Esophagus (tissue), 2 donors: ENCODE data around the gene PAK1. TPM values are rescaled to one million over a fixed set of nuclear protein-coding genes. Genes with fewer than 3 reads are reported as not detected.

ENCODE experiments used
- H3K27ac ChIP-seq, 2 donors: one replicate each; pipeline ENCODE4 v1.5.1; 2013; ENCODE audit warnings: low read depth in 2 of 2, mild to moderate bottlenecking in 2 of 2, inconsistent platforms in 1 of 2, low read length in 1 of 2, moderate library complexity in 1 of 2
- H3K27me3 ChIP-seq, 2 donors: one replicate each; pipeline ENCODE4 v1.6.1; 2013; ENCODE audit warnings: low read length in 2 of 2, control low read depth in 1 of 2, mild to moderate bottlenecking in 1 of 2; ENCODE audit not compliant: insufficient read depth in 2 of 2, control insufficient read depth in 1 of 2
- H3K36me3 ChIP-seq, 2 donors: one replicate each; pipeline ENCODE4 v1.6.1; 2013; ENCODE audit warnings: low read length in 1 of 2; ENCODE audit not compliant: control insufficient read depth in 2 of 2, insufficient read depth in 2 of 2
- H3K4me1 ChIP-seq, 2 donors: one replicate each; pipeline ENCODE4 v1.6.1; 2013; ENCODE audit warnings: low read length in 1 of 2; ENCODE audit not compliant: control insufficient read depth in 2 of 2, insufficient read depth in 2 of 2
- H3K4me3 ChIP-seq, 2 donors: one replicate each; pipeline ENCODE4 v1.5.1; 2013; ENCODE audit warnings: low read length in 2 of 2, mild to moderate bottlenecking in 2 of 2, low read depth in 1 of 2, moderate library complexity in 1 of 2
- H3K9me3 ChIP-seq, 2 donors: one replicate each; pipeline ENCODE4 v1.6.1; 2013; ENCODE audit warnings: mild to moderate bottlenecking in 2 of 2, low read depth in 1 of 2, low read length in 1 of 2, moderate library complexity in 1 of 2; ENCODE audit not compliant: control insufficient read depth in 2 of 2, insufficient read depth in 1 of 2
- WGBS, 2 donors: extraction: QIAGEN DNeasy Blood & Tissue Kit; methylation state at CpG; one replicate each; pipeline ENCODE4 v1.1.7; 2013; 5-methylcytosine and 5-hydroxymethylcytosine counted together
- polyA plus RNA-seq, 2 donors: library from polyadenylated mRNA; stranded (reverse); fragments of 200-250 nt; gene quantifications; one replicate each; pipeline ENCODE4 v1.2.3, GENCODE V29; 2013
- donor health status: healthy with polysubstance abuse.
- donor health status: Bipolar disorder and iron deficiency.

PAK1 gene
- polyA plus RNA-seq, 2 donors = 10.3 to 16.3 TPM

DNA sequence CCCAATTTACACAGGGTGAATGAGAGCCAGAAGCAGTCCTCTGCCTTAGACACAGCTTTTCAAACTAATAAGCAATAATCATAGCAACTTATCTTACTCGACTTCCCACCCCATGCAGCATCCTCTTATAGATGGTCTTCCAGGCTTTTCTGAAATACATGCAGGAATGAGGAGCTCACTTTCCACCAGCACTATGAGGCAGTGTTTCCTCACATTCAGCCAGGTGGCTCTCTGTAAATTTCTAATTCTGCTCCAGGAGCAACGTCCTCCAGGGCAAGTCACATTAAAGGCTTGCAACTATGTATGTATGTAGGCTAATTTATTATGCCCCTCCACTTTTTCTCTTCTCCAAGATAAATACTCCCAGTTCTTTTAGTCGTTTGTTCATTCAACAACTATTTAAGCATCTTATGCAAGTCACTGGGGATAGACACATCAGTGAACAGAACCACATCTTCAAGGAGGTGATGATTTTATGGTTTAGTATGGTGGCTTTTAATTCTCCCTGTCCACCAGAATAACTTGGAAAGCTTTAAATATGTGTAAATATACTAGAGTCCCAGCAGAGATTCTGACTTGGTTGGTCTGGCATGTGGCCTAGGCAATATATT, 59.9 kb downstream of the PAK1 start:
- 73 to 75% methylated on average over 3 of the region's 3 CpGs for WGBS, 2 donors
- Histone ChIP-seq H3K4me3 (no peak overlapping the region), H3K27me3 (no peaks in the 10 kb centered on the region), H3K9me3 (no peaks in the 10 kb centered on the region), H3K4me1 (peaks cover 0 to 4% of the 10 kb centered on the region in 2 donors), H3K36me3 (no peaks in the 10 kb centered on the region), H3K27ac (no peak overlapping the region)

DNA sequence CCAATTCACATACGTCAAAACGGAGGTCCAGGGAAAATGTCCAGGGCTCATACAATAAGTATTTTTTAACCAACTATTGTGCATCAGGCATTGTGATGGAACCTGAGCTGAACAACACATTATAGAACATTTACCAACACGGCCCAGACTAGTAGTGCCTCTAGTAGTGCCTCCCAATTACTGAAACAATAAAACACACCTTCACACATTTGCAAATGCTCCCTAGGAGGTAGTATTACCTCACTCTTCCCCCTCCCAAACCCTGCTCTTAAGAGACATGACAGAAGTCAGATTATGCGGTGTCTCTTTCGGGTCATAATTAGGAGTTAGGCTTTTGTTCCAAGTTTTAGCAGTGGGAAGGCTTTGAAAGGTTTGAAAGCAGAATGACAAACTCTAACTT, 61.1 kb downstream of the PAK1 start:
- no peaks in the 10 kb centered on the region for H3K27me3 ChIP-seq
- H3K9me3 ChIP-seq = no peaks in the 10 kb centered on the region
- peaks cover 0 to 4% of the 10 kb centered on the region in 2 donors for H3K4me1 ChIP-seq
- no peak overlapping the region for H3K4me3 ChIP-seq
- H3K36me3 ChIP-seq = no peaks in the 10 kb centered on the region
- 94 to 96% methylated on average over 5 of the region's 5 CpGs for WGBS, 2 donors
- H3K27ac ChIP-seq = no peak overlapping the region

DNA sequence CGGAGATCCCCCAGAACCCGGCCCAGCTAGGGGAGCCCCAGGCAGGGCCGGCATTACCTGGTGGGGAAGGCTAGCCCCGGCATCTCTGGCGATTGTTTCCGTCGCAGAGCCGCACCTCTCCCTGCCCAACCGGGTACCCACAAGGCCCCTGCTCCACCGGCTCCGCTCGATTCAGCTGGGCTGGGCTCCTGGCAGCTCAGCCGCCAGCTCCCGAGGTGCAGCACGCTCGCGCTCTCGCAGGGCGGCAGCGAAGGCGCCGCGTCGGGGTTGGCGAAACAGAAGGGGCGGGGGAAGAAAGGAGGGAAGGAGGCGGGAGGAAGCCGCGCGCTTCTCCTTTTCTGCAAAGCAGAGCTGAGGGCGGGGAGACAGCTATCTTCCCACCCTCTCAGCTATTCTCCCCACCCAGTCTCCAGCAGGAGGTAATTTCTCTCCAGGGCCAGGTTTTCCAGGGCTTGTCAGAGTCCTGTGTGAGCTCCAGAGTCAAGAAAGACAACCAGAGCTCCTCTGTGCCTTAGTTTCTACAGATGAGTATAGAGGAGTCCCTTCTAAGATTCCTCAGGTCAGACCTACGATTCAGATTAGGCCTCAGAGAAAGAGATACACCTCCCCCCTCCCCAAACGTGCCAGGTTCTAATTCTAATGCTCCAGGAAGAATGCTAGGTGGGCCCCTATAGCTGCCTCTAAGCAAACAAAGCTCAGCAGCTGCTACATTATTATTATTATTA, 62.0 kb downstream of the PAK1 start:
- peak overlapping the region; percentile 66 to 81 for H3K27ac ChIP-seq
- H3K4me3 ChIP-seq = peak overlapping the region; percentile 47 to 52
- 2% methylated on average over 32 to 33 of the region's 33 CpGs for WGBS, 2 donors
- H3K27me3 ChIP-seq = no peaks in the 10 kb centered on the region
- H3K36me3 ChIP-seq = no peaks in the 10 kb centered on the region
- no peaks in the 10 kb centered on the region for H3K9me3 ChIP-seq
- peaks cover 0 to 4% of the 10 kb centered on the region in 2 donors for H3K4me1 ChIP-seq

DNA sequence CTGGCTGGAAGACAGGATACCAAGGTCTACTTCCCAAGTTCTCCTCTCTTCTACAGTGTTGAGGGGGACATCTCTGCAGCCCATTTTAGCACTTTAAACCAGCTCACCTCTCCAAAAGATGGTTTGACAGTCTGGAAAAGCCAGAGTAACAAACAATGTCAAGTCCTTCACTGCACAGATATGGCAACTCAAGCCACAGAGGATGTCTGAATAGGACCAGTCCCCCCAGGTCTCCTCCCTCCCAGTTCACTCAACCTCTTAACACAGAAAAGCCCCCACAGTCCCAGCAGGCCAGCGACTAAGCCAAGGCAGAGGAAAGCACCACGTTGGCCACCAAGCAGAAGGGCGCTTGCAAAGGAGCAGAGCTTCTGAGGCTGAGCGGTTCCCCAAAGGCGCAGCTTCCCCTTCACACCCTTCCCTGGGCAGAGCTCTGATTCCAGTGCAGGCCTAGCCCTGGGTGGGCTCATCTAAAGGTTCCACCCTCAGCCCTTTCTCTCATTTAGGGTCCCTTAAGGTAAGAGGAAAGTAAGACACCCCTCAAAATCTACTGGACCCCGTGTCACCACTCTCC, 62.7 kb downstream of the PAK1 start:
- peaks cover 0 to 4% of the 10 kb centered on the region in 2 donors for H3K4me1 ChIP-seq
- 11 to 18% methylated on average over 6 of the region's 6 CpGs for WGBS, 2 donors

DNA sequence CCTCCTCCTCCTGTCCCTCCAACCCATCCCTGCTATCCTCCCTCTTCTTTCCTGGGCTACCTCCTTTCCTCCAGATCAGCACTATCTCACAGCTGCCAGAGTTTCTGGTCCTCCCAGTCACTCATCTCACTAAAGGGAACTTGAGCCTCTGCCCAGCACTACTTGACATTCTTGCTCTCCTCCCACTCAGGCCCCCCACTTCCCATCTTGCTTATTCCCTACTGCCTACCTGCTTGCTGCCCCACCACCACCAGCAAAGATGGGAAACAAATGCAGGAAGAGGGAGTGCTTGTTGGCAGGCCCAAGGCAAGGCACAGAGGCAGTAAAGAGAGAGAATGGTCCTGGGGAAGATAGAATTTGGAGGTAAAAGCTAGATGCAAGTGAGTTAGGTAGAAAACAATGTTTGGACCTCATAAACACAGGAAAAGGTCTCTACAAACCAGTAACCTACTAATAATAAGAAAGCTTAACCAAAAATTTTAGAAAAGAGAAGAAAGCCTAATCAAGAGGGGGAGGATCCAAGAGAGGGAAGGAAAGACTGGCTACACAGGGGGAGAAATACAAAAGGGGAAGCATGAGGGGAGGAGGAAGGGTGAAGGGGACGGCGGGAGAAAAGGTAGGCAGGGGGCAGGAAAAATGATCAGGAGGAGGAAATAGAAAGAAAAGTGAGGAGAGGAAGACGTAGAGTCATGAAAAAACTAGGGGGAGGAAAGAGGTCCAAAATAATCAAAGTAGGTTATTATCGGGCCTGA, 63.6 kb downstream of the PAK1 start:
- H3K4me1 ChIP-seq = peaks cover 0 to 4% of the 10 kb centered on the region in 2 donors
- WGBS, 2 donors = 74 to 81% methylated on average over 4 of the region's 4 CpGs
- no peak overlapping the region for H3K27ac ChIP-seq
- H3K4me3 ChIP-seq = no peak overlapping the region
- H3K27me3 ChIP-seq = no peaks in the 10 kb centered on the region
- H3K36me3 ChIP-seq = no peaks in the 10 kb centered on the region
- no peaks in the 10 kb centered on the region for H3K9me3 ChIP-seq

More for the DNA sequence above, 62.7 kb downstream of the PAK1 start:
- Histone ChIP-seq H3K4me3 (peak overlapping the region; percentile 47 to 52), H3K27ac (peak overlapping the region; percentile 66 to 81), H3K27me3 (no peaks in the 10 kb centered on the region), H3K36me3 (no peaks in the 10 kb centered on the region), H3K9me3 (no peaks in the 10 kb centered on the region)

DNA sequence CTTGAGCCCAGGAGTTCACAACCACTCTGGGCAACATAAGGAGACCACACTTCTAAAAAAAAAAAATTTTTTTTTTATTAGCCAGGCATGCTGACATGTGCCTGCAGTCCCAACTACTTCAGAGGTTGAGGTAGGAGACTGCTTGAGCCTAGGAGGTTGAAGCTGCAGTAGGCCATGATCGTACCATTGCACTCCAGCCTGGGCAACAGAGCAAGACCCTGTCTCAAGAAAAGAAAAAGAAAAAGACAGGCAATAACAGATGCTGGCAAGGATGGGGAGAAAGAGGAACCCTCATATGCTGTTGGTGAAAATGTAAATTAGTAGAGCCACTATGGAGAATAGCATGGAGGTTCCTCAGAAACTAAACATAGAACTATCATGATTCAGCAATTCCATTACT, 64.8 kb downstream of the PAK1 start:
- H3K9me3 ChIP-seq = no peaks in the 10 kb centered on the region
- no peaks in the 10 kb centered on the region for H3K36me3 ChIP-seq
- WGBS, 2 donors = 100% methylated on average over 1 of the region's 1 CpG
- peaks cover 0 to 4% of the 10 kb centered on the region in 2 donors for H3K4me1 ChIP-seq
- H3K4me3 ChIP-seq = no peak overlapping the region
- H3K27ac ChIP-seq = no peak overlapping the region
- H3K27me3 ChIP-seq = no peaks in the 10 kb centered on the region

DNA sequence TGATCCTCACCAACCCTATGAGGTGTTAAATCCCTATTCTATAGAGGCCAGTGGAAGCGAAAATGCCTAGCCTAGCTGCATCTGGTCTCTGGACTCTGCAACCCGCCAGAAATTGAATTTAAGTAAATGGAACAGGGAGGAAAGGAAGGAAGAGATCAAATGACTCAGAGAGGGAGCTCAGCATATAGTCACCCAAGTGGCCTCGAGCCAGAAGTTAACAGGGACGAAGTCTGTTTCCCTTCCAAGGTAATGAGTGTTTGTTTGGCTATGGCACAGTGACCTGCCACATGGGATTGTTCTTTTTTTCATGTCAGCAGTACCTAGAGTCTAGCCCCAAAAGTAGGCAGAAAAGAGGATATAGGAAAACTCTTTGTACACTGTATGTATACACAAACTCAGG, 66.3 kb downstream of the PAK1 start:
- Histone ChIP-seq H3K4me1 (peaks cover 0 to 4% of the 10 kb centered on the region in 2 donors), H3K27me3 (no peaks in the 10 kb centered on the region), H3K36me3 (no peaks in the 10 kb centered on the region), H3K4me3 (no peak overlapping the region), H3K9me3 (no peaks in the 10 kb centered on the region), H3K27ac (no peak overlapping the region)
- WGBS, 2 donors = 15 to 17% methylated on average over 4 of the region's 4 CpGs

DNA sequence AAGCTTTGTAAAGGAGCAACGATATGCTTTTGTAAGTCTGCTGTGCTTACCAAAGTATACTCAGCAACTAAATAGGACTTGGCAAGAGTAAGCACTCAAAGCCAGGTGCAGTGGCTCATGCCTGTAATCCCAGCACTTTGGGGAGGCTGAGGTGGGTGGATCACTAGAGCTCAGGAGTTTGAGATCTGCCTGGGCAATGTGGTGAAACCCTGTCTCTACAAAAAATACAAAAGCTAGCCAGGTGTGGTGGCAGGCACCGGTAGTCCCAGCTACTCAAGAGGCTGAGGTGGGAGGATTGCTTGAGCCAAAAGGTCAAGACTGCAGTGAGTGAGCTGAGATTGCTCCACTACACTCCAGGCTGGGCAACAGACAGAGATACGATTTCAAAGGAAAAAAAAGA, 67.5 kb downstream of the PAK1 start:
- Histone ChIP-seq H3K36me3 (no peaks in the 10 kb centered on the region), H3K27ac (no peak overlapping the region), H3K4me1 (peaks cover 0 to 6% of the 10 kb centered on the region in 2 donors), H3K27me3 (no peaks in the 10 kb centered on the region), H3K4me3 (no peak overlapping the region), H3K9me3 (no peaks in the 10 kb centered on the region)
- 50 to 68% methylated on average over 3 of the region's 3 CpGs for WGBS, 2 donors

DNA sequence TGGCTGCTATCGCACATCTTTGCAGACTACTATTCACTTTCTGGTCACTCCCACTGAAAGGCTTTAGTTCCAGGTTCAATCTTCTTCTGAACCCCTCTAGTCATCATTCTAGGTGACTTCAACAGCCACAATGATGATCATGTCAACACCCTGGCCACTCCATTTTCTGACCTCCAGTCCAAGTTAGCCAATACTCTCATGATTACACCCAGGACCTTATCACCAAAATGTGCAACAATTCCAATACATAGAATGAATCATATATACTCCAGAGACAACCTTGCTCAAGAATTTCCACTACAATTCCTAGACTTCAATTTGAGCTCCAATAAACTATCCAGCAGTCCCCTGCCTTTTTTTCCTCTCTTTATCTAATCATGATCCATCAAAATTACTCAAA, 70.7 kb downstream of the PAK1 start:
- 93 to 97% methylated on average over 1 of the region's 1 CpG for WGBS, 2 donors
- Histone ChIP-seq H3K36me3 (no peaks in the 10 kb centered on the region), H3K9me3 (no peaks in the 10 kb centered on the region), H3K27me3 (no peaks in the 10 kb centered on the region), H3K4me1 (peaks cover 0 to 6% of the 10 kb centered on the region in 2 donors), H3K27ac (no peak overlapping the region), H3K4me3 (no peak overlapping the region)
